GM23248 (cell line): ENCODE measurements around the gene RNLS. TPM values are rescaled to one million over a fixed set of nuclear protein-coding genes. Genes with fewer than 3 reads are reported as not detected.

ENCODE experiments used
- DNase-seq: peaks from one replicate; pipeline ENCODE4 v3.0.0-alpha.2; 2015
- H2AFZ ChIP-seq: fragments of 200-600 bp; sonication (generic); 2 replicates; pipeline ENCODE4 v1.6.1; 2016; ENCODE audit warnings: antibody characterized with exemption
- H3F3A ChIP-seq: fragments of 200-600 bp; sonication (generic); 2 replicates; pipeline ENCODE4 v1.6.1; 2016; ENCODE audit warnings: mild to moderate bottlenecking, antibody characterized with exemption, mixed run types; ENCODE audit not compliant: insufficient read depth
- H3K27ac ChIP-seq: fragments of 200-600 bp; sonication (generic); 2 replicates; pipeline ENCODE4 v1.5.1; 2016; ENCODE audit warnings: mild to moderate bottlenecking
- H3K27me3 ChIP-seq: fragments of 200-600 bp; sonication (generic); replicated peaks from 2 replicates; pipeline ENCODE4 v1.6.1; 2016; ENCODE audit warnings: mild to moderate bottlenecking; ENCODE audit not compliant: insufficient read depth
- H3K36me3 ChIP-seq: fragments of 200-600 bp; sonication (generic); 2 replicates; pipeline ENCODE4 v1.6.1; 2016; ENCODE audit warnings: low read depth, mild to moderate bottlenecking
- H3K4me1 ChIP-seq: fragments of 200-600 bp; sonication (generic); 2 replicates; pipeline ENCODE4 v1.6.1; 2016; ENCODE audit warnings: mild to moderate bottlenecking; ENCODE audit not compliant: insufficient read depth
- H3K4me2 ChIP-seq: fragments of 200-600 bp; sonication (generic); one replicate; pipeline ENCODE4 v1.6.1; 2016; ENCODE audit warnings: mild to moderate bottlenecking; ENCODE audit not compliant: unreplicated experiment
- H3K4me3 ChIP-seq: fragments of 200-600 bp; sonication (generic); 2 replicates; pipeline ENCODE4 v1.5.1; 2016; ENCODE audit warnings: mild to moderate bottlenecking
- H3K79me2 ChIP-seq: fragments of 200-600 bp; sonication (generic); 2 replicates; pipeline ENCODE4 v1.6.1; 2016; ENCODE audit warnings: mild to moderate bottlenecking; ENCODE audit not compliant: insufficient read depth
- H3K9ac ChIP-seq: fragments of 200-600 bp; sonication (generic); 2 replicates; pipeline ENCODE4 v1.6.1; 2016; ENCODE audit warnings: mild to moderate bottlenecking
- H3K9me2 ChIP-seq: fragments of 200-600 bp; sonication (generic); 2 replicates; pipeline ENCODE4 v1.6.1; 2016; ENCODE audit warnings: mixed run types, mild to moderate bottlenecking, moderate library complexity; ENCODE audit not compliant: insufficient read depth
- H3K9me3 ChIP-seq: fragments of 200-600 bp; sonication (generic); one replicate; pipeline ENCODE4 v1.6.1; 2017; ENCODE audit warnings: low read depth
- H4K20me1 ChIP-seq: fragments of 200-600 bp; sonication (generic); 2 replicates; pipeline ENCODE4 v1.6.0; 2016; ENCODE audit not compliant: insufficient read depth
- EZH2 ChIP-seq: fragments of 200-600 bp; sonication (generic); IDR thresholded peaks from 2 replicates; pipeline ENCODE4 v1.6.1; 2018; ENCODE audit warnings: antibody characterized with exemption, mild to moderate bottlenecking; ENCODE audit not compliant: insufficient read depth, poor library complexity, severe bottlenecking
- EZH2phosphoT487 ChIP-seq: fragments of 200-600 bp; sonication (generic); IDR thresholded peaks from 2 replicates; pipeline ENCODE4 v1.6.1; 2018; ENCODE audit warnings: antibody characterized with exemption, moderate library complexity, mild to moderate bottlenecking, low read depth; ENCODE audit not compliant: insufficient read depth
- WGBS, 2 experiments: methylation state at CpG; one replicate each; pipeline ENCODE4 v1.1.6; 2015 to 2017; ENCODE audit warnings: low lambda C conversion rate in 2 of 2, low coverage in 1 of 2; ENCODE audit errors: missing lambda C conversion rate in 2 of 2; 5-methylcytosine and 5-hydroxymethylcytosine counted together
- in situ Hi-C: fragments of 300-500 bp; cut with MboI; formaldehyde crosslinking; loops from 2 replicates; pipeline ENCODE4 v1.15.0; 2020
- polyA plus RNA-seq: library from polyadenylated mRNA; unstranded; fragments of >200 nt; fragmentation: Nextera tagmentation; extraction: Ambion mirVana; gene quantifications from 2 replicates; pipeline ENCODE4 v1.2.1, GENCODE V29; 2016
- total RNA-seq: library from RNA; depleted of rRNA; stranded (reverse); fragments of >200 nt; shearing (Covaris generic); gene quantifications from 2 replicates; pipeline ENCODE4 v1.2.3, GENCODE V29; 2014

The RNLS gene
- total and polyA plus RNA-seq, 2 experiments from 2014 or later, result 11.5 to 23.1 TPM

DNA sequence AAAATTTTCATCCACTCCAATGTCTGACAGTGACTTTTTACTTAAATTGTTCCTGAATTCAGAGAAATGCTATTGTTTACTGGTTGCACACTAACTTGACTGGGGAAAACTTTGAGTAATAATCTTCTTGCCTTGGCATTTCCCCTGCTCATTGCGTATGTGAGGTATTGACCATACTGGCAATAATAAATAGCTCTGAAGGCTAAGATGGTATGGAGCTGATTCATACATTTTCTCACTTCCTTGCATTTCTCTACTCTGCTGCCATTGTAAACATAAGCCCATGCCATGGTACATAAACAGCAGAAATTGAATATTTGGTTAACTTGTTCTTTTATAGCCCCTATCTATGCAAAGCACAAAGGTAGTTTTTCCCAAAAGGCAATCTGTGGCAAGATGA is 290.0 kb downstream of the RNLS start:
- TF ChIP-seq EZH2phosphoT487 (no peak), EZH2 (no peak)

DNA sequence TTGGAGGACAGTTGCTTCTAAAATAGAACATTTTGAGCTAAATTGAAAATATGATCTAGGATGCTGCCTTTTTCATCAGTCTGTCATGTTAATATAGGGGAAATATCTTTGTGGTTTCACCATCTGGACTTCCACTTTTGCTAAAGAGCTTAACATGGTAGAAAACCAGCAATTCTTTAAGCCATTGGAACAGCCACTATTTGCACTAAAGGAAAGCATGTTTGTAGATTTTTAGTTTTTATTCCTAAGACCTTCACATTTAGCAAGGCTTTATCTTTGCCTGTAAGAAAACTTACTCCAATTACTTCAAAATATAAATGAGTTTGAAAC is 291.0 kb downstream of the RNLS start:
- in situ Hi-C loops, result no loop called here
- H3K9ac ChIP-seq, result no peak overlapping the region
- TF ChIP-seq EZH2phosphoT487 (no peak), EZH2 (no peak)

More for the DNA sequence above, 290.0 kb downstream of the RNLS start:
- Histone ChIP-seq H4K20me1 (no peaks in the 10 kb centered on the region), H3F3A (peaks cover 6% of the 10 kb centered on the region; the same call in 1 of the 2 replicates), H3K4me3 (no peak overlapping the region), H3K27me3 (no peaks in the 10 kb centered on the region), H3K9me2 (no peaks in the 10 kb centered on the region), H3K9ac (no peak overlapping the region), H3K4me2 (no peak overlapping the region), H2AFZ (no peak overlapping the region), H3K9me3 (no peaks in the 10 kb centered on the region), H3K36me3 (no peaks in the 10 kb centered on the region), H3K79me2 (no peaks in the 10 kb centered on the region), H3K27ac (no peak overlapping the region), H3K4me1 (no peaks in the 10 kb centered on the region)
- WGBS, 2 experiments, result 88 to 90% methylated on average over 1 of the region's 1 CpG
- in situ Hi-C loops, result no loop called here
- DNase-seq, result no peak

DNA sequence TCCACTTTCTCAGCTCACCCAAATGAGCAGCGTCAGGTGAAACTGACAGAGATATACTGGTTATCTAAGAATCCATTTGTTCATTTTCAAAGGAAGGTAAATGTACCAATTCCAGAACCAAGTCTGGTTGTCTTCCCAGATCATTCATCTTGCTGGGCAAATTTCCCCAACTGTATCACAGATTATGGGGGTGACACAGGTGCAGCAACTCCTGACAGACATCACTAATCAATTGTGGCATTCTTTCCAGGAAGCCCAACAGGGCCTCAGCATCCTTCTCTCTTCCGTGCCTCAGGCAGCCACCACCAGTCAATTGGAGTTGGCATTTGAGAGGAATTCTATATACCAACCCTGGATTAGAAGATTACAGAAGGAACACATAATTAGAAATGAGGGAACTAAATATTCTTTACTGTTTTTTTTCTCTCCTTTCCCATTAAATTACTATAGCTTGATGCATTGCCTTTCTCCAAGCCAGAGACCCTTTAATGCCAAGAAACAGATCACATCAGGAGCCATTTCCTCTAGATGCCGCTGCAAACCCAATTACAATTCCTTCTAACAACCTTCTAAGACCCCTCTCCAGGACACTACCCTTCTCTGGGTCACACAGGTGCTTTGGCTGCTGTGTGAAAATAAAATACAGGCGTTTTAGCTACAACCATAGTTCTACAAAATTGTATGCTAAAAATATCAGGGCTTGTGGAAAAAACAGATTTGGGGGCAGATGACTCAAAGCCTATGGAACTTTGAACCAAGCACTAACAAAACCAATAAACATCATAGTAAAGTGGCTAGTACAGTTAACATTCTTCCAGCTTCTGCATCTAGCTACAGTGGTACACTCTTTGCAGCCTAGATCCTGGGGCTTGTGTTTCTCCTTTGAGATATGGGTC is 291.6 kb downstream of the RNLS start:
- H3K9me3 ChIP-seq, result no peaks in the 10 kb centered on the region
- WGBS, 2 experiments, result 63 to 82% methylated on average over 4 of the region's 4 CpGs
- no peaks in the 10 kb centered on the region for H3K4me1 ChIP-seq
- H4K20me1 ChIP-seq, result no peaks in the 10 kb centered on the region
- no peak overlapping the region for H3K4me2 ChIP-seq
- no peak for TF ChIP-seq EZH2phosphoT487
- TF ChIP-seq EZH2, result no peak
- no peaks in the 10 kb centered on the region for H3K36me3 ChIP-seq
- no peaks in the 10 kb centered on the region for H3K9me2 ChIP-seq
- in situ Hi-C loops, result no loop called here
- H3K27ac ChIP-seq, result no peak overlapping the region
- no peaks in the 10 kb centered on the region for H3K79me2 ChIP-seq
- no peak overlapping the region for H3K4me3 ChIP-seq
- H3F3A ChIP-seq, result peaks cover 6% of the 10 kb centered on the region; the same call in 1 of the 2 replicates
- no peak overlapping the region for H3K9ac ChIP-seq
- no peak for DNase-seq
- H2AFZ ChIP-seq, result no peak overlapping the region
- H3K27me3 ChIP-seq, result no peaks in the 10 kb centered on the region

More for the DNA sequence above, 291.0 kb downstream of the RNLS start:
- Histone ChIP-seq H3K36me3 (no peaks in the 10 kb centered on the region), H4K20me1 (no peaks in the 10 kb centered on the region), H3K27me3 (no peaks in the 10 kb centered on the region), H3K79me2 (no peaks in the 10 kb centered on the region), H3K27ac (no peak overlapping the region), H3F3A (peaks cover 6% of the 10 kb centered on the region; the same call in 1 of the 2 replicates), H3K4me3 (no peak overlapping the region), H3K4me1 (no peaks in the 10 kb centered on the region), H3K4me2 (no peak overlapping the region), H3K9me2 (no peaks in the 10 kb centered on the region), H3K9me3 (no peaks in the 10 kb centered on the region), H2AFZ (no peak overlapping the region)
- no peak for DNase-seq

DNA sequence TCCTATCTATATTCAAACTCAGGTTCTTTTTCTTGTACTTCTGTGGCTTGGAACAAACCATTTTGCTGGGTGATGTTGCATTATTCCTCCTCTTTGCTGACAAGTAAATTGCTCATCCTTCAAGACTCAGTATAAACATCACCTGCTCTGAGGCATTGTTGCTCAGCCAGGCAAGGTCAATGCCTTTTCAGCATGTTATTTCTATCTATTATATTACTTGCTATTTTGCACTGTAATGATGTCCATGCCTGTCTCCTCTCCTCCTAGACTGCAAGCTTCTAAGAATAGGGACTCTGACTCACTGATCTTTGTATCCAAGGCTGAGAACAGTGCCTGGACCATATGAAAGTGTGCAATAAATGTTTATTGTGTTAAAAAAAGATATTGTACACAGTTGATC is 293.8 kb downstream of the RNLS start:
- H3F3A ChIP-seq, result peaks cover 6% of the 10 kb centered on the region; the same call in 1 of the 2 replicates
- no peaks in the 10 kb centered on the region for H4K20me1 ChIP-seq
- in situ Hi-C loops, result no loop called here
- H2AFZ ChIP-seq, result no peak overlapping the region
- no peaks in the 10 kb centered on the region for H3K27me3 ChIP-seq
- H3K27ac ChIP-seq, result no peak overlapping the region
- no peaks in the 10 kb centered on the region for H3K79me2 ChIP-seq
- H3K4me3 ChIP-seq, result no peak overlapping the region
- no peaks in the 10 kb centered on the region for H3K9me3 ChIP-seq
- no peaks in the 10 kb centered on the region for H3K4me1 ChIP-seq
- peak; percentile 47 for DNase-seq
- no peaks in the 10 kb centered on the region for H3K9me2 ChIP-seq
- TF ChIP-seq EZH2phosphoT487, result no peak
- TF ChIP-seq EZH2, result no peak
- no peak overlapping the region for H3K9ac ChIP-seq
- H3K36me3 ChIP-seq, result no peaks in the 10 kb centered on the region
- H3K4me2 ChIP-seq, result no peak overlapping the region
